ENCODE results near the gene MAML1.

GRCh38 chr5:179819296-179820126, 86.9 kb downstream of the MAML1 start:
- TF ChIP-seq POLR2A (IDR thresholded peaks at IDR 0.05; ENCODE audit: extremely low read depth, insufficient read length) (no peak), CTCF (IDR thresholded peaks at IDR 0.05; ENCODE audit: low read depth, low read length) (no peak)

Data from NB4 (cell line).